Esophagus muscularis mucosa (tissue), 3 donors: ENCODE results near the gene FGF14.

Experiments used
- POLR2A ChIP-seq: fragments of 450-650 bp; IDR thresholded peaks from one replicate; pipeline ENCODE4 v1.6.1; 2017; ENCODE audit warnings: antibody characterized with exemption, moderate library complexity, mild to moderate bottlenecking, low read depth
- TF ChIP-seq, protein P1 (sequence below), 3 experiments: fragments of 200-600 bp in 2 of 3; fragments of 450-650 bp in 1 of 3; sonication (generic) in 2 of 3; IDR thresholded peaks; one replicate each; pipeline ENCODE4 v1.5.1; 2017 to 2019; ENCODE audit warnings: antibody characterized with exemption in 3 of 3, mild to moderate bottlenecking in 2 of 3, moderate library complexity in 1 of 3

DNA sequence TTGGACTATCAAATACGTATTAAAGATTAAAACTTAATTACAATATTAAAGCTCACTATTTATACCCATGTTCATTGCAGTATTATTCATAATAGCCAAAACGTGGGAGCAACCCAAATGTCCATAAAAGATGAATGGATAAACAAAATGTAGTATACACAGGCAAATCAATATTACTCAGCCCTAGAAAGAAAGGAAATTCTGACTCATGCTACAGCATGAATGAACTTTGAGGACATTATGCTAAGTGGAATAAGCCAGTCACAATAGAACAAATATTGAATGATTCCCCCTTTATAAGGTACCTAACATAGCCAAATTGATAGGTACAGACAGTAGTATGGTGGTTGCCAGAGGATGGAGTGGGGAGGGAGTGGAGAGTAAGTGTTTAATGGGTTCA, 457.3 kb downstream of the FGF14 start:
- TF ChIP-seq POLR2A, result no peak
- TF ChIP-seq, protein P1, sequence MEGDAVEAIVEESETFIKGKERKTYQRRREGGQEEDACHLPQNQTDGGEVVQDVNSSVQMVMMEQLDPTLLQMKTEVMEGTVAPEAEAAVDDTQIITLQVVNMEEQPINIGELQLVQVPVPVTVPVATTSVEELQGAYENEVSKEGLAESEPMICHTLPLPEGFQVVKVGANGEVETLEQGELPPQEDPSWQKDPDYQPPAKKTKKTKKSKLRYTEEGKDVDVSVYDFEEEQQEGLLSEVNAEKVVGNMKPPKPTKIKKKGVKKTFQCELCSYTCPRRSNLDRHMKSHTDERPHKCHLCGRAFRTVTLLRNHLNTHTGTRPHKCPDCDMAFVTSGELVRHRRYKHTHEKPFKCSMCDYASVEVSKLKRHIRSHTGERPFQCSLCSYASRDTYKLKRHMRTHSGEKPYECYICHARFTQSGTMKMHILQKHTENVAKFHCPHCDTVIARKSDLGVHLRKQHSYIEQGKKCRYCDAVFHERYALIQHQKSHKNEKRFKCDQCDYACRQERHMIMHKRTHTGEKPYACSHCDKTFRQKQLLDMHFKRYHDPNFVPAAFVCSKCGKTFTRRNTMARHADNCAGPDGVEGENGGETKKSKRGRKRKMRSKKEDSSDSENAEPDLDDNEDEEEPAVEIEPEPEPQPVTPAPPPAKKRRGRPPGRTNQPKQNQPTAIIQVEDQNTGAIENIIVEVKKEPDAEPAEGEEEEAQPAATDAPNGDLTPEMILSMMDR (IDR thresholded peaks at IDR 0.05), result no peak
